Measurements from ENCODE around the gene ATP8B3. TPM values are rescaled to one million over a fixed set of nuclear protein-coding genes. Genes with fewer than 3 reads are reported as not detected.

ATP8B3 gene
- total and polyA plus RNA-seq, 4 donors: 0.38 to 4.7 (median 1.2) TPM

- Histone ChIP-seq H3K36me3 (ENCODE audit: control insufficient read depth in 1 of 2, insufficient read depth in 2 of 2, low read length in 1 of 2) (peaks cover 0 to 3% of the 10 kb centered on the region in 2 donors), H3K9me3 (ENCODE audit: control insufficient read depth, low read length) (no peaks in the 10 kb centered on the region), H3K4me3 (ENCODE audit: low read length in 2 of 2) (no peak overlapping the region), H3K27ac (ENCODE audit: low read depth in 1 of 2, low read length in 2 of 2) (no peak overlapping the region), H3K4me1 (ENCODE audit: control insufficient read depth in 1 of 2, insufficient read depth in 2 of 2, low read length in 2 of 2) (no peaks in the 10 kb centered on the region), H3K27me3 (ENCODE audit: control insufficient read depth in 1 of 2, insufficient read depth in 2 of 2, low read length in 1 of 2) (no peaks in the 10 kb centered on the region)
- DNase-seq: no peak
- intact Hi-C loops (cut with DNase I): loop anchor here (5.0 to 10.0 kb wide), 2 partner anchors 43 to 285 kb away; no protein-coding TSS in a partner anchor
- no peak for ATAC-seq (ENCODE audit: low FRiP score)
- WGBS, 2 donors: 79 to 82% methylated on average over 11 of the region's 11 CpGs
These were observed 17.9 kb upstream of the ATP8B3 start for GRCh38 chr19:1829958-1830357.

DNA sequence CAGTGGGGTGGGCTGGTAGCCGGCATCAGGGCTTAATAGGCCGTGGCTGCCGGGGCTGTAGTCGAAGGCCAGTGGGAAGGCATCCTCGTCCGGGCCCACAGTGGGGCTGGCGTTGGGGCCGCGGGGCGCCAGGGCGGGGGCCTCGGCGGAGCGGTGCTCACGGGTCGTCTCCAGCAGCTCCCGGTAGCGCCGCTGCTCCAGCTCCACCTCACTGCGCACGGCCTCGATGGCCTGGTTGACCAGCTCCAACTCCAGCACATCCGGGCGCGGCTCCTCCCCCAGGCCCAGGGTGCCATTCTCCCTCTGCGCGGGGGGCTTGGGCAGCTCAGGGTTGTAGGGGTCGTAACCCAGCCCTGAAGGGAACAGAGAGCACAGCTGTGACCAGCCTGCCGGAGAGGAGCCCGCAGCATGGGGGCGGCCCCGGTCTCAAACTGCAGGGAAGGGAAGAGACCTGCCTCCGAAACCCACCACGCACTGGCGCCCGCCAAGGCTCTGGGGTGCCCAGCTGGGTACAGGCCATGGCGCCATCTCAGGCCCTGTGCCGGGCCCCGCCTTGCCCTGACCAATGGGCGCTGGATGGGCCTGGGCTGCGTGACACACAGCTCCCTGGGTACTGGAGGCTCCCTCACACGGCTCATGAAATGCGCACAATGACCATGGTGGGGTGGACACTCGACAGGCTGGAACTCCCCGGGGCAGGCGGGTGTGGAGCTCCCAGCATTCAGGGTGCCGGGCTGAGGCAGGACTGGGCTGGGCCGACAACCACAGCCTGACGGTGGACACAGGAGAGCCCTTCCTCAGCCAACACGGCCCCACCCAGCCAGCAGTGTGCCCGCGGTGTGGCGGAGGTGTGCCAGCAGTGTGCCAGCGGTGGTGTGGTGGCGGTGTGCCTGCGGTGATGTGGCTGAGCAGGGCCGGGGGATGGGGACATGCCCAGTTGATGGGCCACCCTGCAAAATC lies 16.5 kb upstream of the ATP8B3 start:
- ATAC-seq (ENCODE audit: low FRiP score): peak; percentile 5
- intact Hi-C loops (cut with DNase I): loop anchor here (5.0 to 10.0 kb wide), 2 partner anchors 41 to 284 kb away; no protein-coding TSS in a partner anchor
- no peaks in the 10 kb centered on the region for H3K27me3 ChIP-seq (ENCODE audit: control insufficient read depth in 1 of 2, insufficient read depth in 2 of 2, low read length in 1 of 2)
- no peaks in the 10 kb centered on the region for H3K4me1 ChIP-seq (ENCODE audit: control insufficient read depth in 1 of 2, insufficient read depth in 2 of 2, low read length in 2 of 2)
- no peak overlapping the region for H3K4me3 ChIP-seq (ENCODE audit: low read length in 2 of 2)
- peaks cover 0 to 3% of the 10 kb centered on the region in 2 donors for H3K36me3 ChIP-seq (ENCODE audit: control insufficient read depth in 1 of 2, insufficient read depth in 2 of 2, low read length in 1 of 2)
- 94% methylated on average over 57 of the region's 57 CpGs for WGBS, 2 donors
- H3K9me3 ChIP-seq (ENCODE audit: control insufficient read depth, low read length): no peaks in the 10 kb centered on the region
- no peak overlapping the region for H3K27ac ChIP-seq (ENCODE audit: low read depth in 1 of 2, low read length in 2 of 2)
- DNase-seq: no peak

DNA sequence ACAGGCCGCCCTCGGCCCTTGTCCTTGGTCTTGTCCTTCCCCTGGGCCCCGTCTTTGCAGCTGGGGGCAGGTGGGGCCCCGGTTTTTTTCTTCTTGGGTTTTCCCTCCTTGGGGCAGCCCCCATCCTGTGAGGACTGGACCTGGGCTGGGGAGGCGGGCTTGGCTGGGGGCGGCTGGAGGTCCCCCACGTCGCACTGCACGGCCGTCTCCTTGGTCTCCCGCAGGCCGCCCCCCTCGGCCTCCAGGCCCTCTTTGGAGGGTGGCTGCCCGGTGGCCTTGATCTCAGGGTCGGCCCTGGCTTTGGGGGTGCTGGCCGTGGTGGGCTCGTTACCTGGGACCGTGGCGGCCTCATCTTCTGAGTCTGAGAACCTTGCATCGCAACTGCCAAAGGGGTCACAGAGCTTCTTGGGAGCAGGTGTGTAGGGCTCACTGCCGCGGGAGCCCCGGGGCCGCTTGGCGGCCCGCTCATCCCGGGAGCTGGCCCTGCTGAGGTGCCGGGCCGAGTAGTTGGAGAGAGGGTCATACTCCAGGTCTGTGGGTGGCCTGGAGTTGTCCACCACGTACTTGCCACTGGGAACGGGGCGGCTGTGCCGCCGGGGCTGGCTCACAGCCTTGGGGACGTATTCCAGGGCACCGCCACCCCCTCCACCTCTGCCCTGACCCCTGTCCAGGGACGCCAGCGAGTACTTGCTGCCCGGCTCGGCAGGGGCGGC lies 15.6 kb upstream of the ATP8B3 start:
- intact Hi-C loops (cut with DNase I): loop anchor here (5.0 to 10.0 kb wide), 2 partner anchors 40 to 283 kb away; no protein-coding TSS in a partner anchor
- Histone ChIP-seq H3K9me3 (ENCODE audit: control insufficient read depth, low read length) (no peaks in the 10 kb centered on the region), H3K27ac (ENCODE audit: low read depth in 1 of 2, low read length in 2 of 2) (no peak overlapping the region), H3K27me3 (ENCODE audit: control insufficient read depth in 1 of 2, insufficient read depth in 2 of 2, low read length in 1 of 2) (no peaks in the 10 kb centered on the region), H3K4me3 (ENCODE audit: low read length in 2 of 2) (no peak overlapping the region), H3K36me3 (ENCODE audit: control insufficient read depth in 1 of 2, insufficient read depth in 2 of 2, low read length in 1 of 2) (peaks cover 2 to 3% of the 10 kb centered on the region in 2 donors), H3K4me1 (ENCODE audit: control insufficient read depth in 1 of 2, insufficient read depth in 2 of 2, low read length in 2 of 2) (no peaks in the 10 kb centered on the region)
- ATAC-seq (ENCODE audit: low FRiP score) (no peak), DNase-seq (no peak)
- WGBS, 2 donors: 86 to 88% methylated on average over 38 to 41 of the region's 41 CpGs

- no peaks in the 10 kb centered on the region for H3K4me1 ChIP-seq (ENCODE audit: control insufficient read depth in 1 of 2, insufficient read depth in 2 of 2, low read length in 2 of 2)
- intact Hi-C loops (cut with DNase I): loop anchor here (5.0 to 10.0 kb wide), 2 partner anchors 40 to 282 kb away; no protein-coding TSS in a partner anchor
- no peak for ATAC-seq (ENCODE audit: low FRiP score)
- peaks cover 2 to 3% of the 10 kb centered on the region in 2 donors for H3K36me3 ChIP-seq (ENCODE audit: control insufficient read depth in 1 of 2, insufficient read depth in 2 of 2, low read length in 1 of 2)
- H3K4me3 ChIP-seq (ENCODE audit: low read length in 2 of 2): no peak overlapping the region
- WGBS, 2 donors: 64 to 69% methylated on average over 54 to 63 of the region's 63 CpGs
- DNase-seq: no peak
- no peak overlapping the region for H3K27ac ChIP-seq (ENCODE audit: low read depth in 1 of 2, low read length in 2 of 2)
- H3K27me3 ChIP-seq (ENCODE audit: control insufficient read depth in 1 of 2, insufficient read depth in 2 of 2, low read length in 1 of 2): no peaks in the 10 kb centered on the region
- H3K9me3 ChIP-seq (ENCODE audit: control insufficient read depth, low read length): no peaks in the 10 kb centered on the region
These were observed 14.8 kb upstream of the ATP8B3 start for GRCh38 chr19:1826557-1827521.

DNA sequence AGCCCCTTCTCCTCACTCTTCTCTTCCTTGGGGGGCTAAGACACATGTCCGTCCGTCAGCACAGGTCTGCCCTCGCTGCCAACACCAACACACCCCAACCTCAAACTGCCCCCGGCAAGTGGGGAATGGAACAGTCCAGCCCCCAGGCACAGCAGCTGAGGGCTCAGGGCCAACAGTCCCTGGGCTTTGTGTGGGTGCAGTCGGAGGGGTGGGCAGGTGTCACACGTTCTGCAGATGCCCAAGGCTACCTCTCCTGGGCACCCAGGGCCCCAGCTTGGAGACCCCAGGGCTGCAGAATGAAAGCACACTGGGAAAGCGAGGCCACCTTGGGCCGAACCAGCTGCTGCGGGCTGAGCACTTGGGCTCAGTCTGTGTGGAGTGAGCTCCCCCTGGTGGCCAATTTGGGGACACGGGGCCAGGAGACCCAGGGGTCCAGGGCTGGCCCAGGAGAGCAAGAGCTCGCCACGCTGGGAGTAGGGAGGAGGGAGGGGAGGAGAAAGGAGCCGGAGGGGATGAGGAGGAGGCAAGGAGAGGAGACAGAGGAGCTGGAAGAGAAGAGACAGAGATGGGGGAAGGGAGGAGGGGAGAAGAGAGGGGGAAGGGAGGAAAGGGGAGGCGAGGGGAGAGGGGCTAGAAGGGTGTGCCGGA lies 14.0 kb upstream of the ATP8B3 start:
- H3K4me3 ChIP-seq (ENCODE audit: low read length in 2 of 2): no peak overlapping the region
- ATAC-seq (ENCODE audit: low FRiP score) (peak; percentile 76), DNase-seq (peak; percentile 84 to 92)
- H3K27me3 ChIP-seq (ENCODE audit: control insufficient read depth in 1 of 2, insufficient read depth in 2 of 2, low read length in 1 of 2): no peaks in the 10 kb centered on the region
- H3K27ac ChIP-seq (ENCODE audit: low read depth in 1 of 2, low read length in 2 of 2): no peak overlapping the region
- WGBS, 2 donors: 25% methylated on average over 15 of the region's 15 CpGs
- intact Hi-C loops (cut with DNase I): loop anchor here (5.0 to 10.0 kb wide), 2 partner anchors 39 to 281 kb away; no protein-coding TSS in a partner anchor
- no peaks in the 10 kb centered on the region for H3K9me3 ChIP-seq (ENCODE audit: control insufficient read depth, low read length)
- H3K36me3 ChIP-seq (ENCODE audit: control insufficient read depth in 1 of 2, insufficient read depth in 2 of 2, low read length in 1 of 2): peaks cover 2 to 3% of the 10 kb centered on the region in 2 donors
- H3K4me1 ChIP-seq (ENCODE audit: control insufficient read depth in 1 of 2, insufficient read depth in 2 of 2, low read length in 2 of 2): no peaks in the 10 kb centered on the region

DNA sequence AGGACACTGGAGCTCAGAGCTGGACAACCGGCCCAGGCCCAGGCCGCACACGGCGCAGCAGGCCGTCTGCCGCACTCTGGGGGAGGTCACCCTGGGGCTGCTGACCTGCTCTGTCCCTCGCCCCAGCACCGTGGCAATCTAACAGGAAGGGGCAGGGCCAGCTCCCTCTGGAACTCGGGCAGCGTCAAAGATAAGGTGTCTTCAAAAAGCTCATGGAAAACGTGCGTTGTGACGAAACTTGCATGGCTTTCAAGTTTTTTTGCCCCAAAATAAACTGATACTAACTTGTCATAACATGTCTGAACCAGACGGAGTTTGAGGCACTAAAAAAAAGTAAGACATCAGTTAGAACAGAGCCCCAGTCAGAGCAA lies 12.2 kb upstream of the ATP8B3 start:
- intact Hi-C loops (cut with DNase I): loop anchor here in 1 of 2 donors (10.0 kb wide), 1 partner anchor 279 kb away; no protein-coding TSS in a partner anchor
- 81 to 82% methylated on average over 14 of the region's 14 CpGs for WGBS, 2 donors
- H3K36me3 ChIP-seq (ENCODE audit: control insufficient read depth in 1 of 2, insufficient read depth in 2 of 2, low read length in 1 of 2): peaks cover 2 to 7% of the 10 kb centered on the region in 2 donors

DNA sequence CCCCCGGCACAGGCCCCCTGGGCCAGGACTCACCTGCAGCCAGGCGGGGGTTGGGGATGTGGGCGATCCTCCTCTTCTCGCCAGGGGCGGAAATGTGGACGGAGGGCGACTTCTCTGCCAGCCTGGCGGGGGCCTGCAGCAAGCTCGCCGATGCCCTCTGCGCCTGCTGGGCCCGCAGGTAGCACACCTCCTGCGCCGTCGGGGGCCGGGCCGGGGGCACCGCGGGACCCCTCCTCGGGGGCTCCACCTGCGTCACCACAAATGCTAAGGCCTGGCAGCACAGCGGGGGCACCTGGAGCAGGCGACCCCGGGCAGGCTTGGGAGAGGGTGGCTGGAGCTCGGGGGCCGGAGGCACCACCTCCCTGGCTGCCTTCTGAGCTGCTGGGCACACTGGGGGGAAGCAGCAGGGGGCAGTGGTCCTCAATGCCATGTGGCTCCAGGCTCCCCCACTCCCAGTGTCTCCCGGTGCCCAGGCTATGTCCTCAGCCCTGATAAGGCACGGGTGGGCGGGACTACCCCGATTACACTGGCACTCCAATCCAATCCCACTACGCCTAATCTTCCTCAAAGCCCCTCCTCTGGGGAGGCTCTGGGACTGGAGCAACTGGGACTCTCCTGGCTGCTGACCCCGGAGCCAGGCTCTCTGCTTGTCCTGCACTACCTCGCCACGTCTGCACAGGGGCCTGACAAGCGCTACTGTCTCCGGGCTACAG lies 11.6 kb upstream of the ATP8B3 start:
- 88 to 90% methylated on average over 35 to 36 of the region's 36 CpGs for WGBS, 2 donors
- Histone ChIP-seq H3K9me3 (ENCODE audit: control insufficient read depth, low read length) (no peaks in the 10 kb centered on the region), H3K4me3 (ENCODE audit: low read length in 2 of 2) (no peak overlapping the region), H3K27ac (ENCODE audit: low read depth in 1 of 2, low read length in 2 of 2) (no peak overlapping the region), H3K4me1 (ENCODE audit: control insufficient read depth in 1 of 2, insufficient read depth in 2 of 2, low read length in 2 of 2) (no peaks in the 10 kb centered on the region), H3K27me3 (ENCODE audit: control insufficient read depth in 1 of 2, insufficient read depth in 2 of 2, low read length in 1 of 2) (no peaks in the 10 kb centered on the region), H3K36me3 (ENCODE audit: control insufficient read depth in 1 of 2, insufficient read depth in 2 of 2, low read length in 1 of 2) (peaks cover 2 to 7% of the 10 kb centered on the region in 2 donors)
- DNase-seq (no peak), ATAC-seq (ENCODE audit: low FRiP score) (no peak)
- intact Hi-C loops (cut with DNase I): loop anchor here in 1 of 2 donors (10.0 kb wide), 1 partner anchor 279 kb away; no protein-coding TSS in a partner anchor

More for the DNA sequence above, 12.2 kb upstream of the ATP8B3 start:
- Histone ChIP-seq H3K9me3 (ENCODE audit: control insufficient read depth, low read length) (no peaks in the 10 kb centered on the region), H3K27me3 (ENCODE audit: control insufficient read depth in 1 of 2, insufficient read depth in 2 of 2, low read length in 1 of 2) (no peaks in the 10 kb centered on the region), H3K4me1 (ENCODE audit: control insufficient read depth in 1 of 2, insufficient read depth in 2 of 2, low read length in 2 of 2) (no peaks in the 10 kb centered on the region), H3K27ac (ENCODE audit: low read depth in 1 of 2, low read length in 2 of 2) (no peak overlapping the region), H3K4me3 (ENCODE audit: low read length in 2 of 2) (no peak overlapping the region)
- ATAC-seq (ENCODE audit: low FRiP score): no peak
- no peak for DNase-seq
